H7 (cell line): ENCODE measurements around the gene MEPCE. TPM values are rescaled to one million over a fixed set of nuclear protein-coding genes. Genes with fewer than 3 reads are reported as not detected.
"Not testable (repeated sequence)": the region's sequence is repeated elsewhere in the genome, so short reads cannot be mapped to it uniquely, and the experiment has no call there.

Source experiments
- DNase-seq: peaks from one replicate; pipeline ENCODE4 v3.0.0; 2012
- H3K27me3 ChIP-seq: 2 replicates; pipeline ENCODE4 v1.6.0; 2011; ENCODE audit warnings: mild to moderate bottlenecking, low read length; ENCODE audit not compliant: control insufficient read depth, insufficient read depth
- H3K36me3 ChIP-seq: replicated peaks from 2 replicates; pipeline ENCODE4 v1.5.1; 2011; ENCODE audit warnings: low read length; ENCODE audit not compliant: control insufficient read depth, insufficient read depth
- H3K4me3 ChIP-seq: 2 replicates; pipeline ENCODE4 v1.5.1; 2011; ENCODE audit warnings: low read depth, mild to moderate bottlenecking, control low read depth, low read length, moderate library complexity; ENCODE audit not compliant: insufficient read depth
- total RNA-seq: library from RNA; depleted of rRNA; stranded (reverse); fragments of >200 nt; shearing (Covaris generic); gene quantifications from 2 replicates; pipeline ENCODE4 v1.2.3, GENCODE V29; 2014

MEPCE gene
- total RNA-seq, 1 experiment from 2014 or later = 47.1 TPM

- DNase-seq, H3K27me3 ChIP-seq, H3K36me3 ChIP-seq, H3K4me3 ChIP-seq: not testable (repeated sequence)
Measured at GRCh38 chr7:100453854-100454253, 24.2 kb downstream of the MEPCE start.

- Histone ChIP-seq H3K27me3 (no peaks in the 10 kb centered on the region), H3K4me3 (no peak overlapping the region), H3K36me3 (no peaks in the 10 kb centered on the region)
- DNase-seq = no peak
Measured at GRCh38 chr7:100455206-100455605, 25.6 kb downstream of the MEPCE start.

- H3K36me3 ChIP-seq = no peaks in the 10 kb centered on the region
- DNase-seq = peak; percentile 82
Measured at GRCh38 chr7:100456562-100456961, 26.9 kb downstream of the MEPCE start.

GRCh38 chr7:100457033-100457432, 27.4 kb downstream of the MEPCE start:
- Histone ChIP-seq H3K36me3 (no peaks in the 10 kb centered on the region), H3K4me3 (no peak overlapping the region), H3K27me3 (no peaks in the 10 kb centered on the region)
- DNase-seq = no peak

More at GRCh38 chr7:100456562-100456961, 26.9 kb downstream of the MEPCE start:
- H3K4me3 ChIP-seq = no peak overlapping the region
- H3K27me3 ChIP-seq = no peaks in the 10 kb centered on the region

- no peak within 1 kb of the TSS for H3K4me3 ChIP-seq
Measured at GRCh38 chr7:100464210-100464660, 34.6 kb downstream of the MEPCE start, which contains the start of gene SPACDR. TSS of gene SPACDR (minus strand) at chr7:100464260. CDS start at chr7:100464025, 235 bp downstream.

GRCh38 chr7:100464791-100465190, 35.2 kb downstream of the MEPCE start:
- DNase-seq = no peak
- no peak overlapping the region for H3K4me3 ChIP-seq
- no peaks in the 10 kb centered on the region for H3K36me3 ChIP-seq
- H3K27me3 ChIP-seq = no peaks in the 10 kb centered on the region

More at GRCh38 chr7:100464210-100464660, 34.6 kb downstream of the MEPCE start, which contains the start of gene SPACDR:
- DNase-seq = no peak
- Histone ChIP-seq H3K36me3 (no peaks in the 10 kb centered on the region), H3K27me3 (no peaks in the 10 kb centered on the region)

GRCh38 chr7:100465299-100465698, 35.7 kb downstream of the MEPCE start:
- DNase-seq = no peak
- Histone ChIP-seq H3K4me3 (no peak overlapping the region), H3K27me3 (no peaks in the 10 kb centered on the region), H3K36me3 (no peaks in the 10 kb centered on the region)

DNA sequence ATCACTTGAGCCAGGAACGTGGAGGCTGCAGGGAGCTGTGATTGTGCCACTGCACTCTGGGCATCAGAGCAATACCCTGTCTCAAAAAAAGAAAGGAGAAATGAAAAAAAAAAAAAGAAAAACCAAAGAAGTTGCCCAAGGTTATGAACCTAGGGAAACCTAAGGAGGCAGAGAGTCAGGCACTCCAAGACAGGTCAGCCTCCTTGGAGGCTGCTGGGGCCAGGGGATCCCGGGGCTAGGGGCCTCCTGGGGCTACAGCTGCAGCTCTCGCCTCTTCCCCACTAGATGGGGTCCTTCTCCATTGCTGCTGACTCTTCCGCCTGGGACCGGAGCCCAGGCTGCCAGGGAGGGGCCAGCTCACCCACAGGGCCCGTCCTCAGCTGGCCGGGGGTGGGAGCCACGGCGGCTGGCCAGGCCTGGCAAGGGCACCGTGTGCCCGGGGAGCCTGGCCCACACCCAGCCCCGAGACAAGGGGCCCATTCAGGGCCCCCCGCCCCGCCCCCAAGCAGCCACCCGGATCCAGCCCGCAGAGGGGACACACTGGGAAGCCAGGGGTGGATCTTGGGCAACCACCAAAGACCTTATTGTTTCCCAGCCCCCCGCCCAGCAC, 36.2 kb downstream of the MEPCE start:
- Histone ChIP-seq H3K36me3 (no peaks in the 10 kb centered on the region), H3K4me3 (peak overlapping the region; percentile 17; the same call in 1 of the 2 replicates), H3K27me3 (no peaks in the 10 kb centered on the region)
- DNase-seq = peak; percentile 97

DNA sequence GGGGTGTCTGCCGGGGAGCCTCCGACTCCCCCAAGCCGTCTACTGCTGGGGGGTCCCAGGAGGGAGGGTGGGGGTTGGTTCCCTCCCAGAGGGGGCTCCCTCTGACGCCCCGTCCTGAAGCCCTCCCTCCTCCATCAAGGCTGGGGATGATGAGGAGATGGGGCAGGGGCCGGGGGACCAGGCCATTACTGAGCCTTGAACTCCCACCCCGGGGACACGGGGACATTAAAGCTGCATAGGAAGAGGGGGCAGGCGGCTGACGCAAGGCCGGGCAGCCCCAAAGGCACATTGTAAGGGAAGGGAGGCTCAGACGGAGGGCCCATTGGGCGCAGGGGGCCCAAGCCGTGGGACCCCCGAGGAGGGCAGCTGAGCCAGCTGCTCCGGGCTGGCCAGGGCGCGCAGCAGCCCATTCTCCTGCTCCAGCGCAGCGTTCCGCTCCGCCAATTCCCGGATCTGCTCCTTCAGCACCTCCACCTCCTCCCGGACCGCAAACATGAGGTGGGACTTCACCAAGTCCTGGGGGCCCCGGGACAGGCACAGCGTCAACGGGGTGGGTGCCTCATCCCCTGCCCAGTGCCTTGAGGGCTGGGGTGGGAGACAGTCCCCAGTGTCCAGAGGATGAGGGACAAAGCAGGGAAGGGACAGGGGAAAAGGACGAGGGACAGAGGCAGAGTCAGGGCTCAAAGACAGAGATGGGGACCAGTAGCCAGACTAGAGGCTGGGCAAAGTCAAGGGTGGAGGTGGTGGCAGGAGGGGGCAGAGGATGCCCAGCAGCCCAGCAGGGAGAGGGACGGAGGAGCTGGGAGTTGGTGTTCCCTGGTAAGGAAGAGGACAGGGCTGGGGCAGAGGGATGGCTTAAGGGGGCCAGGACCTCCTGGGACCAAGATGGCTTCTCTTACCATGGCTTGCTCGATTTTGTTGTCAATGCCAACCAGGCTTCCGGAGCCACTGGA, 37.3 kb downstream of the MEPCE start:
- DNase-seq = peak; percentile 65
- H3K27me3 ChIP-seq = no peaks in the 10 kb centered on the region
- no peaks in the 10 kb centered on the region; the same call in 1 of the 2 replicates for H3K36me3 ChIP-seq
- no peak overlapping the region for H3K4me3 ChIP-seq

GRCh38 chr7:100467638-100468373, 38.2 kb downstream of the MEPCE start:
- no peak overlapping the region for H3K4me3 ChIP-seq
- no peaks in the 10 kb centered on the region; the same call in 1 of the 2 replicates for H3K36me3 ChIP-seq
- DNase-seq = peak; percentile 50

GRCh38 chr7:100469227-100470044, 39.8 kb downstream of the MEPCE start:
- peak; percentile 98 for DNase-seq
- Histone ChIP-seq H3K27me3 (no peaks in the 10 kb centered on the region), H3K4me3 (no peak overlapping the region), H3K36me3 (no peaks in the 10 kb centered on the region; the same call in none of the 2 replicates)

More at GRCh38 chr7:100467638-100468373, 38.2 kb downstream of the MEPCE start:
- H3K27me3 ChIP-seq = no peaks in the 10 kb centered on the region

DNA sequence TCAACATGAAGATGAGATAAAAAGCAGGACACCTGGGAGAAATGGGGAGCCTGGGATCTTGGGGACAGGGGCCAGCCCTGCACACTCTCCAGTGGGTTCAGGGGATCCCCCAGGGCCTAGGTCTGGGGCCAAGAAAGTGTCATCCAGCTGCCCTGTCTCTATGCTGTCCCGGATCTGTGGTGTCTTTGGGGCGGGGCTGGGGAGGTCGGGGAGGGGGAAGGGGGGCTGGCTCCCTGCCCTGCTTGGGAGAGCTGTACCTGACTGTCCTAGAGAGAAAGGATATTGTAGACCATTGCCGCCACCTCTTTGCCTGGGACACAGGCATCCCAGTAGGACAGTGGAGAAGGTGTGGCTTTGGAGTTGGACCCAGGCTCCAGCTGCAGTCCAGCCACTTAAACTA, 41.4 kb downstream of the MEPCE start:
- Histone ChIP-seq H3K4me3 (no peak overlapping the region), H3K27me3 (no peaks in the 10 kb centered on the region), H3K36me3 (no peaks in the 10 kb centered on the region; the same call in none of the 2 replicates)
- DNase-seq = peak; percentile 39

GRCh38 chr7:100472121-100472851, 42.7 kb downstream of the MEPCE start:
- Histone ChIP-seq H3K4me3 (no peak overlapping the region), H3K27me3 (no peaks in the 10 kb centered on the region), H3K36me3 (no peaks in the 10 kb centered on the region; the same call in none of the 2 replicates)
- peak; percentile 69 for DNase-seq
